GM12874 (cell line): ENCODE results near the gene SHISA9.

Experiments
- TF ChIP-seq, protein P1 (sequence below): IDR thresholded peaks from 2 replicates; pipeline ENCODE4 v1.5.1; 2011; ENCODE audit warnings: low read depth, mild to moderate bottlenecking, control low read depth, low read length, moderate library complexity; ENCODE audit not compliant: insufficient read depth

Gene SHISA9

GRCh38 chr16:12869698-12870427 is 31.5 kb upstream of the SHISA9 start:
- TF ChIP-seq, protein P1, sequence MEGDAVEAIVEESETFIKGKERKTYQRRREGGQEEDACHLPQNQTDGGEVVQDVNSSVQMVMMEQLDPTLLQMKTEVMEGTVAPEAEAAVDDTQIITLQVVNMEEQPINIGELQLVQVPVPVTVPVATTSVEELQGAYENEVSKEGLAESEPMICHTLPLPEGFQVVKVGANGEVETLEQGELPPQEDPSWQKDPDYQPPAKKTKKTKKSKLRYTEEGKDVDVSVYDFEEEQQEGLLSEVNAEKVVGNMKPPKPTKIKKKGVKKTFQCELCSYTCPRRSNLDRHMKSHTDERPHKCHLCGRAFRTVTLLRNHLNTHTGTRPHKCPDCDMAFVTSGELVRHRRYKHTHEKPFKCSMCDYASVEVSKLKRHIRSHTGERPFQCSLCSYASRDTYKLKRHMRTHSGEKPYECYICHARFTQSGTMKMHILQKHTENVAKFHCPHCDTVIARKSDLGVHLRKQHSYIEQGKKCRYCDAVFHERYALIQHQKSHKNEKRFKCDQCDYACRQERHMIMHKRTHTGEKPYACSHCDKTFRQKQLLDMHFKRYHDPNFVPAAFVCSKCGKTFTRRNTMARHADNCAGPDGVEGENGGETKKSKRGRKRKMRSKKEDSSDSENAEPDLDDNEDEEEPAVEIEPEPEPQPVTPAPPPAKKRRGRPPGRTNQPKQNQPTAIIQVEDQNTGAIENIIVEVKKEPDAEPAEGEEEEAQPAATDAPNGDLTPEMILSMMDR: no peak

DNA sequence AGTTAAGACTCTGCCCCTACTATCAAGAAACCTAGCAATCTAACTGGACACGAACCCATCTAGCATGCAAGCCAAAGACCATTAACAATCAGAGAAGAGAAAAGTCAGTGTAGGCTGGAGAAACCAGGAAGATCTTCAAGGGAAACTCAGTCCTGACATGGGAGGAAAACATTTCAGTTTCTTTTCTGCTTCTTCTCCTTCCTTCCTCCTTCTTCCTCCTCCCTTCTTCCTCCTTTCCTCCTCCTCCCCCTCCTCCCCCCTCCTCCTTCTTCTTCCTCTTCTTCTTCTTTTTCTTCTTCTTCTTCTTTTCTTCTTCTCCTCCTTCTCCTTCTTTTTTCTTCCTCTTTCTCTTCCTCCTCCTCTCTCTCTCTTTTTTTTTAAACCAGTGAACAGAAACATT is 29.6 kb upstream of the SHISA9 start:
- TF ChIP-seq, protein P1: no peak

DNA sequence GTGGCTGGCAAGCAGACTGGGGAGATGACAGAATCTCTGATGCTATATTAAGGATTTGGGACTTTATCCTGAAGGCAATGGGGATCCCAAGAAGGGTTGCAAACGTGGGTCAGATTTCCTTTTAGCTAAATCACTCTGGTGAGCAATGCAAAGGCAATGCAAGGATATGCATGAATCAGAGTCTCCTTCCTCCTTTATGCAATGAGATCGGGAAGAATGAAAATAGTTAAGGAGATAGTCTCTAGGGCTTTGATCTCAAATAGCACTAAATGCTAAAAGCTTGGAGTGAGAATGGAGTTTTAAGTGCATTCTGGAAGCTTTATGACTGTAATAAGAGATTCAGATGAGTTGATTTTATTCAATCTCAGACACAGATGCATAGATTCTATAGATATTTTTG is 27.2 kb upstream of the SHISA9 start:
- TF ChIP-seq, protein P1: no peak

- TF ChIP-seq, protein P1: no peak
Observed at GRCh38 chr16:12876778-12877177, 24.6 kb upstream of the SHISA9 start.

DNA sequence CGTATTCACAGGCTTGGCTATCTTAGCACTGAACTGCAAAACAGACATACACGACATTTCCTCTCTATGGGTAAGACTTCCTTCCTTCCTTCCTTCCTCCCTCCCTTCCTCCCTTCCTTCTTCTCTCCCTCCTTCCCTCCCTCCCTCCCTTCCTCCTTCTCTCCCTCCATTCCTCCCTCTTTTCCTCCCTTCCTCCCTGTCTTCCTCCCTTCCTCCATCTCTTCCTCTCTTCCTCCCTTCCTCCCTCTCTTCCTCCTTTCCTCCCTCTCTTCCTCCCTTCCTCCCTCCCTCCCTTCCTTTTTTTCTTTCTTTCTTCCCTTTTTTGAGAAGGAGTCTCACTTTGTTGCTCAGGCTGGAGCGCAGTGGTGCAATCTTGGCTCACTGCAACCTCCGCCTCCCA is 22.4 kb upstream of the SHISA9 start:
- TF ChIP-seq, protein P1: no peak

DNA sequence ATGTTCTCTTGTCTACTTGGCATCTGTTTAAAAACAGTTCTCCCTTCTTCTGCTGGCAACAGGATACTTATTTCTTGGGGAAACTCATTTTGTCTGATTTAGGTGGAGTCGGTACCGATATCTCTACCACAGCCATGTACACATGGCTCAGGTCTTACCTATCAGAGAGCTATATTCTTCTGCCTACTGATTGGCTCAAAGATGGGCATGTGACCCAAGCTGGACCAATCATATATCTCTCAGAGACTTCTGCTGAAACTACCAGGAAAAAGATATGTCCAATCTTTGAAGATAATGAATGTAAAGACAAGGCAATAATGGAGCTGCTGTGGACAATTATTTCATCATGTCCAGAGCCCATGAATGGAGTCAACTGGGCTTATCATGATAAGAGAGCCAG is 21.6 kb upstream of the SHISA9 start:
- TF ChIP-seq, protein P1: no peak

- TF ChIP-seq, protein P1: no peak
Observed at GRCh38 chr16:12881182-12881581, 20.2 kb upstream of the SHISA9 start.
